Measurements from ENCODE around the gene MRLN. TPM values are rescaled to one million over a fixed set of nuclear protein-coding genes. Genes with fewer than 3 reads are reported as not detected.

The MRLN gene
- total and polyA plus RNA-seq, 2 of the 4 experiments (the other 2 are of a cell fraction), result not detected

- no peak for TF ChIP-seq BHLHE40 (IDR thresholded peaks at IDR 0.05; ENCODE audit: low read depth, low read length)
Observed at GRCh38 chr10:59724098-59724938, 28.9 kb downstream of the MRLN start (continued).

- Histone ChIP-seq H4K5ac (ENCODE audit: low read depth, low read length) (no peak overlapping the region), H3K9me1 (ENCODE audit: insufficient read depth, low read length) (no peaks in the 10 kb centered on the region), H3K23ac (ENCODE audit: low read depth, low read length) (no peak overlapping the region), H2BK15ac (ENCODE audit: low read depth, low read length) (no peak overlapping the region), H3K18ac (ENCODE audit: low read depth, low read length) (no peak overlapping the region), H3K79me1 (ENCODE audit: low read depth in 1 of 2, low read length in 2 of 2) (no peaks in the 10 kb centered on the region), H3K56ac (ENCODE audit: extremely low read depth, insufficient read depth, low read length) (no peak overlapping the region), H3K4me1 (ENCODE audit: control insufficient read depth, insufficient read depth, low read length) (no peaks in the 10 kb centered on the region), H3K4me3 (ENCODE audit: insufficient read depth, low read depth, low read length) (no peak overlapping the region), H3K14ac (replicated peaks; ENCODE audit: low read depth, low read length) (no peak overlapping the region), H2BK120ac (ENCODE audit: low read depth, low read length) (no peak overlapping the region), H4K91ac (ENCODE audit: insufficient read depth, low read depth, low read length) (no peak overlapping the region), H2AK9ac (replicated peaks; ENCODE audit: low read depth, low read length, poor library complexity) (no peak overlapping the region), H3K27ac (ENCODE audit: insufficient read depth, low read length) (no peak overlapping the region), H4K8ac (ENCODE audit: low read depth in 2 of 2, low read length in 2 of 2) (no peak overlapping the region), H3K4me2 (ENCODE audit: low read depth, low read length) (no peak overlapping the region), H3K27me3 (ENCODE audit: control insufficient read depth, insufficient read depth, low read length) (no peaks in the 10 kb centered on the region), H4K20me1 (ENCODE audit: insufficient read depth, low read length) (no peaks in the 10 kb centered on the region), H3K9me3 (ENCODE audit: control insufficient read depth, insufficient read depth, low read length) (no peaks in the 10 kb centered on the region), H2BK20ac (ENCODE audit: low read depth, low read length) (no peak overlapping the region), H3K36me3 (ENCODE audit: control insufficient read depth, insufficient read depth, low read length) (no peaks in the 10 kb centered on the region), H2AK5ac (ENCODE audit: low read depth, low read length) (no peak overlapping the region), H3K9ac (ENCODE audit: low read depth, low read length) (no peak overlapping the region), H2BK5ac (ENCODE audit: low read depth, low read length, poor library complexity, severe bottlenecking) (no peak overlapping the region), H3K4ac (ENCODE audit: low read depth, low read length) (no peak overlapping the region), H2AFZ (replicated peaks; ENCODE audit: low read length, poor library complexity) (no peak overlapping the region)
- dilution Hi-C loops (cut with HindIII; ENCODE audit: low sequenced_read_pairs, unreplicated experiment), result no loop called here
- POLR2A ChIA-PET (ENCODE audit: unreplicated experiment), result no interaction called here
- no peak for ATAC-seq (ENCODE audit: low read depth)
- no peak for DNase-seq
- TF ChIP-seq RAD21 (IDR thresholded peaks at IDR 0.05; ENCODE audit: low read length) (no peak), SMC3 (IDR thresholded peaks at IDR 0.05; ENCODE audit: low read depth, low read length) (no peak), CTCF (conservative IDR thresholded peaks at IDR 0.05; ENCODE audit: low read depth, low read length) (no peak), RFX5 (IDR thresholded peaks at IDR 0.05; ENCODE audit: low read depth, low read length) (no peak), MAZ (IDR thresholded peaks at IDR 0.05; ENCODE audit: borderline replicate concordance, low read depth, low read length) (no peak), BHLHE40 (IDR thresholded peaks at IDR 0.05; ENCODE audit: low read depth, low read length) (no peak), MXI1 (IDR thresholded peaks at IDR 0.05; ENCODE audit: borderline replicate concordance, low read depth, low read length) (no peak), CHD1 (IDR thresholded peaks at IDR 0.05; ENCODE audit: low read depth, low read length) (no peak), CEBPB (IDR thresholded peaks at IDR 0.05; ENCODE audit: low read depth, low read length) (no peak), MAFK (IDR thresholded peaks at IDR 0.05; ENCODE audit: low read depth, low read length) (no peak), FOS (IDR thresholded peaks at IDR 0.05; ENCODE audit: low read depth, low read length) (no peak), NFE2L2 (IDR thresholded peaks at IDR 0.05; ENCODE audit: low read depth, low read length) (no peak), POLR2A (IDR thresholded peaks at IDR 0.05; ENCODE audit: low read depth, low read length) (no peak), RCOR1 (IDR thresholded peaks at IDR 0.05; ENCODE audit: insufficient replicate concordance, low read length) (no peak)
- no TSS peak for BruUV-seq (replicated peaks)
- intact Hi-C loops (cut with micrococcal nuclease), result no loop called here
- in situ Hi-C loops (cut with MboI; ENCODE audit: low sequenced_read_pairs), result no loop called here
- CTCF ChIA-PET, result interaction anchor here (0.6 kb wide), 2 partner anchors 114 to 341 kb away, joined by 3 to 6 read pairs; no protein-coding TSS in a partner anchor
Observed at GRCh38 chr10:59720377-59720776, 32.9 kb downstream of the MRLN start.
